Epidermal melanocyte (primary cell): Measurements from ENCODE around the gene ZBTB16.

Experiments
- DNase-seq: peaks from one replicate; pipeline ENCODE4 v3.0.0; 2011; ENCODE audit warnings: low spot score; ENCODE audit not compliant: insufficient read length

Gene ZBTB16

GRCh38 chr11:114258696-114259095 is 199.2 kb downstream of the ZBTB16 start:
- no peak for DNase-seq

GRCh38 chr11:114259124-114259526 is 199.6 kb downstream of the ZBTB16 start:
- no peak for DNase-seq

- DNase-seq, result no peak
Measured at GRCh38 chr11:114259551-114259983, 200.1 kb downstream of the ZBTB16 start.

- no peak for DNase-seq
Measured at GRCh38 chr11:114260077-114260476, 200.6 kb downstream of the ZBTB16 start.

GRCh38 chr11:114260483-114260882 is 201.0 kb downstream of the ZBTB16 start:
- DNase-seq, result no peak

GRCh38 chr11:114261791-114262190 is 202.3 kb downstream of the ZBTB16 start:
- DNase-seq, result no peak

GRCh38 chr11:114262681-114263512 is 203.4 kb downstream of the ZBTB16 start:
- peak; percentile 65 for DNase-seq

GRCh38 chr11:114263513-114264170 is 204.1 kb downstream of the ZBTB16 start:
- DNase-seq, result no peak

GRCh38 chr11:114264381-114264780 is 204.9 kb downstream of the ZBTB16 start:
- no peak for DNase-seq

- no peak for DNase-seq
Measured at GRCh38 chr11:114265122-114265878, 205.8 kb downstream of the ZBTB16 start.

- no peak for DNase-seq
Measured at GRCh38 chr11:114269498-114269897, 210.0 kb downstream of the ZBTB16 start.

GRCh38 chr11:114270531-114271270 is 211.2 kb downstream of the ZBTB16 start:
- no peak for DNase-seq

GRCh38 chr11:114271316-114271715 is 211.8 kb downstream of the ZBTB16 start:
- no peak for DNase-seq

- no peak for DNase-seq
Measured at GRCh38 chr11:114272311-114272710, 212.8 kb downstream of the ZBTB16 start.

GRCh38 chr11:114273071-114273470 is 213.6 kb downstream of the ZBTB16 start:
- DNase-seq, result no peak

- no peak for DNase-seq
Measured at GRCh38 chr11:114273890-114274635, 214.6 kb downstream of the ZBTB16 start.

- no peak for DNase-seq
Measured at GRCh38 chr11:114274637-114275036, 215.1 kb downstream of the ZBTB16 start.

GRCh38 chr11:114275280-114275679 is 215.8 kb downstream of the ZBTB16 start:
- DNase-seq, result no peak

GRCh38 chr11:114276077-114276476 is 216.6 kb downstream of the ZBTB16 start:
- DNase-seq, result no peak

- no peak for DNase-seq
Measured at GRCh38 chr11:114277637-114278341, 218.3 kb downstream of the ZBTB16 start.
